CD4-positive, CD25-positive, alpha-beta regulatory T cell (primary cell): ENCODE measurements around the gene GFY. TPM values are rescaled to one million over a fixed set of nuclear protein-coding genes. Genes with fewer than 3 reads are reported as not detected.

Experiments
- ATAC-seq, 2 donors: fragments of 150-1000 bp; cut with Tn5 transposase; one replicate each; pipeline ENCODE4 v1.10.0; 2021; ENCODE audit warnings: low read depth in 2 of 2, moderate number of reproducible peaks in 2 of 2, moderate library complexity in 1 of 2
- DNase-seq, 3 donors: peaks; one replicate each; pipeline versions ENCODE4 v3.0.0 to v3.0.0-alpha.2; 2012 to 2022; ENCODE audit warnings: mixed read lengths in 1 of 3
- H3K27ac ChIP-seq: one replicate; pipeline ENCODE4 v1.7.0; 2013; ENCODE audit warnings: mild to moderate bottlenecking, low read length; ENCODE audit not compliant: insufficient read depth, poor library complexity, severe bottlenecking
- H3K27me3 ChIP-seq: one replicate; pipeline ENCODE4 v1.7.0; 2013; ENCODE audit warnings: low read length; ENCODE audit not compliant: control insufficient read depth, insufficient read depth
- H3K36me3 ChIP-seq: one replicate; pipeline ENCODE4 v1.7.0; 2013; ENCODE audit warnings: mild to moderate bottlenecking, low read length, moderate library complexity; ENCODE audit not compliant: control insufficient read depth, insufficient read depth
- H3K4me1 ChIP-seq: 2 replicates; pipeline ENCODE4 v1.7.0; 2013; ENCODE audit warnings: mild to moderate bottlenecking, low read length; ENCODE audit not compliant: insufficient read depth, control insufficient read depth, poor library complexity, severe bottlenecking
- H3K4me3 ChIP-seq: one replicate; pipeline ENCODE4 v1.7.0; 2013; ENCODE audit warnings: low read depth, mild to moderate bottlenecking, low read length, moderate library complexity
- H3K9me3 ChIP-seq, 2 experiments: 1 replicate in 1 of 2; 2 replicates in 1 of 2; pipeline ENCODE4 v1.7.0; 2013; ENCODE audit warnings: low read length in 2 of 2, mild to moderate bottlenecking in 1 of 2, moderate library complexity in 1 of 2; ENCODE audit not compliant: control insufficient read depth in 2 of 2
- H3K27ac Mint-ChIP-seq, 3 donors: one replicate each; pipeline ENCODE4 v1.8.0; 2020 to 2022; ENCODE audit warnings: mild to moderate bottlenecking in 3 of 3, mixed read lengths in 3 of 3, moderate library complexity in 2 of 3
- H3K27me3 Mint-ChIP-seq: one replicate; pipeline ENCODE4 v1.8.0; 2022; ENCODE audit warnings: mild to moderate bottlenecking, mixed read lengths
- H3K36me3 Mint-ChIP-seq: one replicate; pipeline ENCODE4 v1.8.0; 2020; ENCODE audit warnings: mixed read lengths
- H3K4me1 Mint-ChIP-seq, 4 donors: one replicate each; pipeline ENCODE4 v1.8.0; 2020 to 2022; ENCODE audit warnings: mixed read lengths in 4 of 4, mild to moderate bottlenecking in 1 of 4
- H3K4me3 Mint-ChIP-seq, 4 donors: one replicate each; pipeline ENCODE4 v1.8.0; 2020 to 2022; ENCODE audit warnings: mild to moderate bottlenecking in 4 of 4, mixed read lengths in 4 of 4, moderate library complexity in 3 of 4
- H3K9me3 Mint-ChIP-seq, 7 donors: one replicate each; pipeline ENCODE4 v1.8.0; 2020 to 2022; ENCODE audit warnings: mixed read lengths in 7 of 7, mild to moderate bottlenecking in 3 of 7, moderate library complexity in 2 of 7
- polyA plus RNA-seq, 4 donors: library from polyadenylated mRNA; unstranded; fragments of 300-500 nt; fragmentation: Illumina TruSeq; gene quantifications; one replicate each; pipeline ENCODE4 v1.2.3, GENCODE V29; 2021
- total RNA-seq: library from RNA; stranded (reverse); gene quantifications from one replicate; pipeline ENCODE4 v1.2.3, GENCODE V29; 2022

GFY gene
- total and polyA plus RNA-seq, 5 donors from 2014 or later, result not detected

DNA sequence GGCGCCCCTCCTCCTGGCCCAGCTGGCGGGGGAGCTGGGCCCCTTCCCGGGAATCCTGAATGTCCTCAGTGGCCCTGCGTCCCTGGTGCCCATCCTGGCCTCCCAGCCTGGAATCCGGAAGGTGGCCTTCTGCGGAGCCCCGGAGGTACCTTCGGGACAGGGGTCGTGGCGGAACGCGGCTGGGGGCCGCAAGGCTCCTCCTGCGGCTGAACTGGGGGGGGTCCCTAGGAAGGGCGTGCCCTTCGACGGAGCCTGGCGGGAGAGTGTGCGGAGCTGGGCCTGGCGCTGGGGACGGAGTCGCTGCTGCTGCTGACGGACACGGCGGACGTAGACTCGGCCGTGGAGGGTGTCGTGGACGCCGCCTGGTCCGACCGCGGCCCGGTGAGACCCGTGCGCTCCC lies 36.5 kb downstream of the GFY start:
- Mint-ChIP-seq H3K4me1 (peaks cover 0 to 11% (median 3%) of the 10 kb centered on the region in 4 donors), H3K36me3 (peaks cover 8% of the 10 kb centered on the region), H3K27me3 (no peaks in the 10 kb centered on the region), H3K4me3 (no peak overlapping the region), H3K9me3 (no peaks in the 10 kb centered on the region), H3K27ac (no peak overlapping the region)
- Histone ChIP-seq H3K4me1 (no peaks in the 10 kb centered on the region), H3K27ac (no peak overlapping the region), H3K36me3 (peaks cover 16% of the 10 kb centered on the region), H3K27me3 (no peaks in the 10 kb centered on the region), H3K9me3 (no peaks in the 10 kb centered on the region), H3K4me3 (no peak overlapping the region)
- ATAC-seq, result no peak
- no peak for DNase-seq

DNA sequence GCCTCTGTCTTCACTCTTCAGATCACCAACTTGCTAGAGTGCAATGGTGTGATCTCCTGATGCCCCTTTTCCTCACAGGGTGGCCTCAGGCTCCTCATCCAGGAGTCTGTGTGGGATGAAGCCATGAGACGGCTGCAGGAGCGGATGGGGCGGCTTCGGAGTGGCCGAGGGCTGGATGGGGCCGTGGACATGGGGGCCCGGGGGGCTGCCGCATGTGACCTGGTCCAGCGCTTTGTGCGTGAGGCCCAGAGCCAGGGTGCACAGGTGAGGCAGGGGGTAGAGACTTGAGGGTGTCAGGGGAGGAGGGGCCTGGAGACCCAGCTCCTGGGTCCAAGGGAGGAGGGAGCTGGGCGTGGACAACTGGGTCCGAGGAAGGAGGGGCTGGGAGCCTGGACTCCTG lies 37.3 kb downstream of the GFY start:
- no peak overlapping the region for H3K4me3 Mint-ChIP-seq
- Histone ChIP-seq H3K4me3 (no peak overlapping the region), H3K27me3 (no peaks in the 10 kb centered on the region), H3K36me3 (peaks cover 19% of the 10 kb centered on the region), H3K4me1 (no peaks in the 10 kb centered on the region), H3K27ac (no peak overlapping the region), H3K9me3 (no peaks in the 10 kb centered on the region)
- peak overlapping the region in 2 of 3 donors; percentile 48 to 59 for H3K27ac Mint-ChIP-seq
- ATAC-seq, result no peak
- peaks cover 4% of the 10 kb centered on the region for H3K36me3 Mint-ChIP-seq
- H3K4me1 Mint-ChIP-seq, result peaks cover 0 to 12% (median 3%) of the 10 kb centered on the region in 4 donors
- no peak for DNase-seq
- H3K9me3 Mint-ChIP-seq, result no peaks in the 10 kb centered on the region
- H3K27me3 Mint-ChIP-seq, result no peaks in the 10 kb centered on the region

DNA sequence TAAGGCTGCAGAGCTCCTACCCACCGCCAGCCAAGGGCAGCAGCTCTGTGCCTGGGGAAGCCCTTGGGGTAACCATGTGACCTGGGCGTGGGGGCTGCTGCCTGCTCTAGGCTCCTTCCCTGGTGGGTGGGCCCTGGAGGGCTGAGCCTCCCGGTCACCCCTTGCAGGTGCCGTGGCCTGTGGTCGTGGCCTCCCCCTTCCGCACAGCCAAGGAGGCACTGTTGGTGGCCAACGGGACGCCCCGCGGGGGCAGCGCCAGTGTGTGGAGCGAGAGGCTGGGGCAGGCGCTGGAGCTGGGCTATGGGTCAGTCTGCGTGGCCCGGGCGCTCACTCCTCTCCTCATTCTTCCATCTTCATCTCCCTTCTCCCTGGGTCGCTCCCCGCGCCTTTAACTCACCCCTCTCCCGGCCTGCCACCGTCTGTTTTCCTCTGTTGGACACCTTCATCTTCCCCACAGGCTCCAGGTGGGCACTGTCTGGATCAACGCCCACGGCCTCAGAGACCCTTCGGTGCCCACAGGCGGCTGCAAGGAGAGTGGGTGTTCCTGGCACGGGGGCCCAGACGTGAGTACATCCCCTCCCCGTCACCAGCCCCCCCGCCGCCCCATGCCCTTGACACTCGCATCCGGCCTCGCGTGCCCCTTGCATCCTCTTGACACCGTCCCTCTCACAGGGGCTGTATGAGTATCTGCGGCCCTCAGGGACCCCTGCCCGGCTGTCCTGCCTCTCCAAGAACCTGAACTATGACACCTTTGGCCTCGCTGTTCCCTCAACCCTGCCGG lies 39.0 kb downstream of the GFY start:
- Histone ChIP-seq H3K36me3 (peaks cover 16% of the 10 kb centered on the region), H3K27me3 (no peaks in the 10 kb centered on the region), H3K9me3 (no peaks in the 10 kb centered on the region), H3K4me1 (peaks cover 14% of the 10 kb centered on the region), H3K27ac (no peak overlapping the region), H3K4me3 (no peak overlapping the region)
- no peaks in the 10 kb centered on the region for H3K9me3 Mint-ChIP-seq
- H3K4me1 Mint-ChIP-seq, result peaks cover 0 to 20% (median 6%) of the 10 kb centered on the region in 4 donors
- ATAC-seq, result no peak
- H3K27me3 Mint-ChIP-seq, result peaks cover 3% of the 10 kb centered on the region
- DNase-seq, result no peak
- H3K36me3 Mint-ChIP-seq, result peaks cover 8% of the 10 kb centered on the region
- peak overlapping the region in 2 of 3 donors; percentile 24 to 42 for H3K27ac Mint-ChIP-seq
- H3K4me3 Mint-ChIP-seq, result no peak overlapping the region

DNA sequence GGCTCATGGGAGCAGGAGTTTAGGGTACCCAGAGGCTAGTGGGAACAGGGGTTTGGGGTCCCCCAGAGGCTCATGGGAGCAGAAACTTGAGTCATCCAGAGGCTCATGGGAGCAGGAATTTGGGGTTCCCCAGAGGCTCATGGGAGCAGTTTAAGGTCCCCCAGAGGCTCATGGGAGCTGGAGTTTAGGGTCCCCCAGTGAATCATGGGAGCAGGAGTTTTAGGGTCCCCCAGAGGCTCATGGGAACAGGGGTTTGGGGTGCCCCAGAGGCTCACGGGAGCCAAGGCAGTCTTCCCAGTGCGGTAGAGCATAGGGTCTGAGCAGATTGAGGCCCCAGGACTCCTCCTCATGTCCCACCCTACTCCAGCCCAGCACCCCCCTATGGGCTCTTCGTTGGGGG lies 40.2 kb downstream of the GFY start:
- H3K27ac Mint-ChIP-seq, result peak overlapping the region; percentile 42 to 96 (median 91)
- no peaks in the 10 kb centered on the region for H3K9me3 ChIP-seq
- H3K4me1 ChIP-seq, result peaks cover 25% of the 10 kb centered on the region
- H3K27ac ChIP-seq, result no peak overlapping the region
- no peak overlapping the region for H3K4me3 ChIP-seq
- H3K36me3 ChIP-seq, result peaks cover 5% of the 10 kb centered on the region
- no peaks in the 10 kb centered on the region for H3K27me3 ChIP-seq
- ATAC-seq, result no peak
- peaks cover 4% of the 10 kb centered on the region for H3K36me3 Mint-ChIP-seq
- no peak overlapping the region for H3K4me3 Mint-ChIP-seq
- peaks cover 0 to 30% (median 14%) of the 10 kb centered on the region in 4 donors for H3K4me1 Mint-ChIP-seq
- H3K27me3 Mint-ChIP-seq, result peaks cover 8% of the 10 kb centered on the region
- H3K9me3 Mint-ChIP-seq, result peaks cover 0 to 1% (median 0%) of the 10 kb centered on the region in 7 donors
- DNase-seq, result no peak

DNA sequence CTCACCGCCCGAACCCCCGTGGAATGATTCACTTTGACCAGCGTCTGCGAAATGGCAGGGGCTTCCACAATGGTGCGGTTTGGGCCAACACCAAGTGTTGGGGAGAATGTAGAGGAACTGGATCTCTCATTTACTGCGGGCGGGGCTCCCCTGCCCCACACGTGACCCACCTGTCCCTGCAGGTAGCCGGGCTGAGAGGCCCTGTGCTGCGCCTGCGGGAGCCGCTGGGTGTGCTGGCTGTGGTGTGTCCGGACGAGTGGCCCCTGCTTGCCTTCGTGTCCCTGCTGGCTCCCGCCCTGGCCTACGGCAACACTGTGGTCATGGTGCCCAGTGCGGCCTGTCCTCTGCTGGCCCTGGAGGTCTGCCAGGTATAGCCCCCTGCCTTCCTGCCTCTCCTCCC lies 43.0 kb downstream of the GFY start:
- Histone ChIP-seq H3K9me3 (no peaks in the 10 kb centered on the region), H3K27me3 (no peaks in the 10 kb centered on the region), H3K4me1 (peaks cover 51% of the 10 kb centered on the region), H3K4me3 (no peak overlapping the region), H3K27ac (peak overlapping the region; percentile 96), H3K36me3 (peaks cover 5% of the 10 kb centered on the region)
- DNase-seq, result no peak
- peak overlapping the region in 1 of 4 donors; percentile 84 for H3K4me3 Mint-ChIP-seq
- ATAC-seq, result no peak
- peaks cover 0 to 1% (median 0%) of the 10 kb centered on the region in 7 donors for H3K9me3 Mint-ChIP-seq
- peak overlapping the region; percentile 99 to 100 (median 99) for H3K27ac Mint-ChIP-seq
- peaks cover 4% of the 10 kb centered on the region for H3K36me3 Mint-ChIP-seq
- peaks cover 9% of the 10 kb centered on the region for H3K27me3 Mint-ChIP-seq
- H3K4me1 Mint-ChIP-seq, result peaks cover 0 to 48% (median 29%) of the 10 kb centered on the region in 4 donors

DNA sequence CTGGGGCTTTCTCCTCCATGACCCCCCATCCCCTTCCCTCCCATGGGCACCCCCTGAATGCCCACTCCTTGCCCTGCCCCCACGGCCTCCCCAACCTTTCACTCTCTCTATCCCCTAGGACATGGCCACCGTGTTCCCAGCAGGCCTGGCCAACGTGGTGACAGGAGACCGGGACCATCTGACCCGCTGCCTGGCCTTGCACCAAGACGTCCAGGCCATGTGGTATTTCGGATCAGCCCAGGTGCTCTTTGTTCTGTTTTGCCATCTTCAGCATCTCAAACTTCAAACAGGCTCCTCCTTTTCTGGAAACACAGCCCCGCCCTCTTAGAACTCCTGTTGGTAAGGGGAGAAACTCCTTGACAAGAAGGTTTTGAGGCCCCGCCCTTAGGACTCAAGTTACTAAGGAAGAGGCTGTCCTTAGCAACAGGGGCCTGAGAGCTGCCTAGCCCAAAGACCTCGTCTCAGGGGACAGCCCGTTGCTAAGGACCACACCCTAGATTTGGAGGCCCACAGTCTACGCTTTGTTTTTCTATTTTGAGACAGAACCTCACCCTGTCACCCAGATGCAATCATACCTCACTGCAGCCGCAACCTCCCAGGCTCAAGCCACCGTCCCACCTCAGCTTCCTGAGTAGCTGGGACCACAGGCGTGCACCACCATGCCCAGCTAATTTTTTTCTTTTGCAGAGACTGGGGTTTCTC lies 43.7 kb downstream of the GFY start:
- ATAC-seq (peak; percentile 87 to 88), DNase-seq (peak; percentile 88 to 99 (median 95))
- peaks cover 0 to 1% (median 0%) of the 10 kb centered on the region in 7 donors for H3K9me3 Mint-ChIP-seq
- H3K4me1 ChIP-seq, result peaks cover 58% of the 10 kb centered on the region
- no peaks in the 10 kb centered on the region for H3K27me3 ChIP-seq
- no peak overlapping the region for H3K4me3 ChIP-seq
- peaks cover 0 to 54% (median 32%) of the 10 kb centered on the region in 4 donors for H3K4me1 Mint-ChIP-seq
- H3K27me3 Mint-ChIP-seq, result peaks cover 9% of the 10 kb centered on the region
- H3K27ac ChIP-seq, result peak overlapping the region; percentile 96
- H3K4me3 Mint-ChIP-seq, result peak overlapping the region; percentile 78 to 89 (median 84)
- no peaks in the 10 kb centered on the region for H3K9me3 ChIP-seq
- peaks cover 5% of the 10 kb centered on the region for H3K36me3 ChIP-seq
- H3K36me3 Mint-ChIP-seq, result peaks cover 4% of the 10 kb centered on the region
- peak overlapping the region; percentile 99 to 100 (median 99) for H3K27ac Mint-ChIP-seq

DNA sequence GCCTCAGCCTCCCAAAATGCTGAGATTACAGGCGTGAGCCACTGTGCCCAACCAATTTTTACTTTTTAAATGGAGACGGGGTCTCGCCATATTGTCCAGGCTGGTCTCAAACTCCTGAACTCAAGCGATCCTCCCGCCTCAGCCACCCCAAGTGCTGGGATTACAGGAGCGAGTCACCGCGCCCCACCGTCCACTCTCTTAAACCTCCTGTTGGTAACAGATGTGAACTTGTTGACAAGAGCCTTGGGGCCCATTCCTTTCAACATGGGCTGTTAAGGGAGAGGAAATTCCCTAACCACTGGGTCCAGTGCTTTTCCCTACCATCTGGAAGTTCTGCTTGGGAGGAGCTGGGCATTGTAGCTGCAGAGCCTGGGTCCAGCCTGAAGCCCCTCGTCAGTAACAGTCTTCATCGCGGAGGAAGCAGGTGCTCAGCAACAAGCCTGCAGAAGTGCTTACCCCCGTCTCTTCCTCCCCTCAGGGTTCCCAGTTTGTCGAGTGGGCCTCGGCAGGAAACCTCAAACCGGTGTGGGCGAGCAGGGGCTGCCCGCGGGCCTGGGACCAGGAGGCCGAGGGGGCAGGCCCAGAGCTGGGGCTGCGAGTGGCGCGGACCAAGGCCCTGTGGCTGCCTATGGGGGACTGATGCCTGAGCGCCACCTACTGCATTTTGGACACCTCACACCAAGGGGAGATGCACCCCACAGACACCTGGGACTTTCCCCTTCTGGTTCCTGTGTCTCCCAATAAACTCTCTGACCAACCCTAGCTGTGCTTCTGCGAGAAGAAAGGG lies 44.8 kb downstream of the GFY start:
- Mint-ChIP-seq H3K27me3 (peaks cover 9% of the 10 kb centered on the region), H3K36me3 (peaks cover 4% of the 10 kb centered on the region), H3K4me3 (peak overlapping the region; percentile 56 to 85 (median 73)), H3K4me1 (peaks cover 0 to 56% (median 32%) of the 10 kb centered on the region in 4 donors), H3K9me3 (peaks cover 0 to 1% (median 0%) of the 10 kb centered on the region in 7 donors), H3K27ac (peak overlapping the region; percentile 95 to 100 (median 99))
- H3K4me1 ChIP-seq, result peaks cover 63% of the 10 kb centered on the region
- H3K36me3 ChIP-seq, result peaks cover 4% of the 10 kb centered on the region
- no peaks in the 10 kb centered on the region for H3K27me3 ChIP-seq
- no peak overlapping the region for H3K4me3 ChIP-seq
- H3K9me3 ChIP-seq, result no peaks in the 10 kb centered on the region
- peak overlapping the region; percentile 96 for H3K27ac ChIP-seq
- DNase-seq, result peak; percentile 75 to 91 (median 79)
- peak; percentile 5 to 14 for ATAC-seq
